DMS153 treated with DMSO at 0.1 percent for 48 hours (cell line): ENCODE data around the gene ENTPD8.
A peak's percentile ranks its signal among the peaks of the same experiment; 100 is the strongest.

Source experiments
- DNase-seq: peaks from one replicate; lab custom pipeline; 2025; ENCODE audit not compliant: unreplicated experiment; lab: John Stamatoyannopoulos, UW

The ENTPD8 gene

GRCh38 chr9:137432687-137433348, 8.3 kb downstream of the ENTPD8 start:
- no peak for DNase-seq

- no peak for DNase-seq
Observed at GRCh38 chr9:137431416-137431931, 9.7 kb downstream of the ENTPD8 start.

- DNase-seq, result no peak
Observed at GRCh38 chr9:137430723-137431415, 10.3 kb downstream of the ENTPD8 start.

- peak; percentile 39 for DNase-seq
Observed at GRCh38 chr9:137429974-137430722, 11.0 kb downstream of the ENTPD8 start.

GRCh38 chr9:137429546-137429890, 11.6 kb downstream of the ENTPD8 start:
- DNase-seq, result peak; percentile 19

- DNase-seq, result peak; percentile 19
Observed at GRCh38 chr9:137428841-137429545, 12.2 kb downstream of the ENTPD8 start.

GRCh38 chr9:137428311-137428630, 12.9 kb downstream of the ENTPD8 start:
- no peak for DNase-seq

GRCh38 chr9:137427454-137428310, 13.5 kb downstream of the ENTPD8 start:
- DNase-seq, result no peak

- no peak for DNase-seq
Observed at GRCh38 chr9:137426018-137426681, 15.0 kb downstream of the ENTPD8 start.

- DNase-seq, result no peak
Observed at GRCh38 chr9:137423514-137424291, 17.5 kb downstream of the ENTPD8 start.

GRCh38 chr9:137422604-137423513, 18.3 kb downstream of the ENTPD8 start, which contains the start of the genes EXD3 and NOXA1:
TSS of gene EXD3 (minus strand) at chr9:137423162. CDS start at chr9:137395357, 27,805 bp downstream.
TSS of gene NOXA1 (plus strand) at chr9:137423393. CDS start at chr9:137423530, 137 bp downstream.
- peak; percentile 88 for DNase-seq

- DNase-seq, result no peak
Observed at GRCh38 chr9:137421838-137422603, 19.1 kb downstream of the ENTPD8 start.

GRCh38 chr9:137417161-137418021, 23.8 kb downstream of the ENTPD8 start:
- DNase-seq, result no peak

- no peak for DNase-seq
Observed at GRCh38 chr9:137416563-137417151, 24.5 kb downstream of the ENTPD8 start.

- DNase-seq, result no peak
Observed at GRCh38 chr9:137416006-137416562, 25.1 kb downstream of the ENTPD8 start.
